HTR-8/SVneo (cell line): ENCODE measurements around the gene ARF1.

Experiments used
- DNase-seq: peaks from one replicate; pipeline ENCODE4 v3.0.0; 2011; ENCODE audit warnings: low spot score, mixed read lengths; ENCODE audit not compliant: insufficient read length
- FAIRE-seq: peaks from 2 replicates; lab custom pipeline; 2011; peaks lifted over from hg19 to GRCh38; lab: Jason Lieb, UNC

ARF1 gene

GRCh38 chr1:228097333-228098081 is 15.0 kb downstream of the ARF1 start:
- DNase-seq (no peak), FAIRE-seq (no peak)

DNA sequence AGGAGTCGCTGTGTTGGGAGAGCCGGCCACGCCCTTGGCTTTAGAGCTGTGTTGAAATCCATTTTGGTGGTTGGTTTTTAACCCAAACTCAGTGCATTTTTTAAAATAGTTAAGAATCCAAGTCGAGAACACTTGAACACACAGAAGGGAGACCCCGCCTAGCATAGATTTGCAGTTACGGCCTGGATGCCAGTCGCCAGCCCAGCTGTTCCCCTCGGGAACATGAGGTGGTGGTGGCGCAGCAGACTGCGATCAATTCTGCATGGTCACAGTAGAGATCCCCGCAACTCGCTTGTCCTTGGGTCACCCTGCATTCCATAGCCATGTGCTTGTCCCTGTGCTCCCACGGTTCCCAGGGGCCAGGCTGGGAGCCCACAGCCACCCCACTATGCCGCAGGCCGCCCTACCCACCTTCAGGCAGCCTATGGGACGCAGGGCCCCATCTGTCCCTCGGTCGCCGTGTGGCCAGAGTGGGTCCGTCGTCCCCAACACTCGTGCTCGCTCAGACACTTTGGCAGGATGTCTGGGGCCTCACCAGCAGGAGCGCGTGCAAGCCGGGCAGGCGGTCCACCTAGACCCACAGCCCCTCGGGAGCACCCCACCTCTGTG is 15.9 kb downstream of the ARF1 start:
- DNase-seq (no peak), FAIRE-seq (no peak)

DNA sequence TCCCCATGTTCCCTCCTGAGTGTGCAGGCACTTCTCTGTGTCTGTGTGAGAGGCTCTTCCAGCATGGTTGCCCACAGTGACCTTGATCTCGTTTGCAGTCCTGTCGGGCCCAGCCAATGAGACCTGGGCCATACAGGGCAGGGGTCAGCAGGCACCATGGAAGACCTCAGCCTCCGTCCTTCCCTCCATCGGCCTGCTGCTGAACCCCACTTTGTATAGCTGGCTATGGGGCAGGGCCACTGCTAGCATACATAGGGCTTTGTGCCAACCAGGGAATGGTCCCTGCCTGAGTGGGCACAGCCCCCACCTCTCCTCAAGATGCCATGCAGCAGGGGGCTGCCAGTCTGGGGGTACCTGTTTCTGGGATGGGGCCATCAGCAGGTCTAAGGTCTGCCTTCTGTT is 16.8 kb downstream of the ARF1 start:
- DNase-seq = no peak
- no peak for FAIRE-seq

GRCh38 chr1:228100822-228101613 is 18.5 kb downstream of the ARF1 start:
- DNase-seq (no peak), FAIRE-seq (no peak)

- no peak for DNase-seq
- no peak for FAIRE-seq
Observed at GRCh38 chr1:228101614-228101993, 19.1 kb downstream of the ARF1 start.

GRCh38 chr1:228101994-228102790 is 19.7 kb downstream of the ARF1 start:
- FAIRE-seq (peak; percentile 20), DNase-seq (no peak)

- DNase-seq = peak; percentile 98
Observed at GRCh38 chr1:228102791-228103620, 20.5 kb downstream of the ARF1 start, which contains the start of gene C1orf35. TSS of gene C1orf35 (minus strand) at chr1:228103325. CDS start at chr1:228103227, 98 bp downstream.

DNA sequence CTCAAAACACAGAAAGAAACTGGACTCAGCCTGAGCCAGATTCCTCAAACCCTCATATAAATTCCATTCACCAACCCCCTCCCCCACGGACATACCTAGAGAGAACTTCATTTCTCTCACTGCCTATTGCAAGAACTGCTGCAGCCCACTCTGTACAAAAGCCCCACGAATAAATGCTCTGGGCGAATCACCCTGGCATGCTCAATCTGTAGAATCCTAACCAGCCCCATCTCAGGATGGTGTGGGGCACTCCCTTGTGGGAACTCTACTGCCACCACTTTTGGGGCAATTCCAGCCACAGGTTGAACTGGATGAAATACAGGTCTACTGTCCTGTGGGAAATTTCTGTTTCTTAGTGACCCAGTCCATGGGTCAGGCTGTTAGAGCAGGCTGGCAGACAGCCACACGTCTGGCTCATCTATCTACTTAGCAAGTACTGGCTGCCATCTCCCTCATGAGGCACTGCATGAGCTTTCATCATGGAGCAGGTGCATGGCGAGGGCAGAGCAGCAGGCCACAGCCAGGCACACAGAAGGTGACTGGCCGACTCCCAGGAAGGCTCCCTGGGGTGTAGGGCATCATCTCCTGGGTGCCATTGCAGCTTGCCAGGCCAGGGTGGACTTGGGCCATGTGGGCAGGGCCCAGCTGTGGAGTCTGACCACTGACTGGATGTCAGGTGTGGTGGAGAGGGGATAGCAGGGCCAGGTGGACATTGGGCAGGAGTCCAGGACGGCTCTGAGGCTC is 22.2 kb downstream of the ARF1 start:
- FAIRE-seq (no peak), DNase-seq (no peak)

More at GRCh38 chr1:228102791-228103620, 20.5 kb downstream of the ARF1 start, which contains the start of gene C1orf35:
- peak; percentile 99 for FAIRE-seq

DNA sequence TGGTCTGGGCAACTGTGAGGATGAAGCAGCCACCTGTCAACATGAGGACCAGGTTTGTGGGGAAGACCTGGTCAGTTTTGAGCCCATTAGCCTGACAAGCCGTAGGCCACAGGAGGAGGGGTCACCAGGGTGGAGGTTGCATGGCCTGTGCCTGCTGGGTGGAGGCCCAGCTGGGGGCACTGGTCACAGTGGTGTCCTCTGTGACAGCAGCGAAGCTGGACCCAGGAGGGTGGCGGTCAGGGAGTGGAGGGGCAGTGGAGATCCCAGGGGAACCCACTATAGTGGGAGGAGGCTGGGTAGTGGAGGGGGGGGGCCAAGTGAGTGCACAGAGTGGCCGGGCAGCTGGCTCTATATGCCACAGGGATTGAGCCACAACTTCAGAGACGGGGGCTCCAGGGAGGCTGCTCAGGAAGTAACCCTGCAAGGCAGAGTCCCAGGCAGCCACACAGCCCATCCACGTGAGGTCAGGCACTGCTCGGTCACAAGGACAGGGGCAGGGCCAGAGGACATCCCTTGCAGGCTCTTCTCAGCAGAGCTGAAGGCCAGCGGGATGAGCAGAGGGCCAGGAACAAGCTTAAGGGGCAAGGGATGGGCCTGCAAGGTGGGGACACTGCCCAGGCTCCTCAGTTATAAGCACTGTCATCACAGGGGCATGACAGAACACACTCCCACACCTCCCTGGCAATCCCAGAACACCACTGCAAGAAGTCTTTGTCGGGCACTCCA is 22.9 kb downstream of the ARF1 start:
- no peak for FAIRE-seq
- no peak for DNase-seq

GRCh38 chr1:228105996-228106799 is 23.7 kb downstream of the ARF1 start:
- no peak for DNase-seq
- FAIRE-seq = no peak

DNA sequence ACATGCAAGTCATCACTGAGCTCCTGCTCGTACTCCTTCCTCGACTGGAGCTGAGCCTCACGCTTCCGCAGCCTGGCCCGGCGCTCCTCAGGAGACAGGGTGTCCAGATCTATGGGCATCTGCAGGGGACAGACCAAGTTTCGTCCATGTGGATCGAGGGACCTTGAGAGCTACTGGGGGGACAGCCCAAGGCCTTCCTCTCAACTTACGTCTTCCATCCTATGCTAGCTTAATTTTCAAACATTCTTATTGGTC is 24.2 kb downstream of the ARF1 start:
- no peak for DNase-seq
- no peak for FAIRE-seq

- FAIRE-seq = no peak
- no peak for DNase-seq
Observed at GRCh38 chr1:228107636-228108035, 25.1 kb downstream of the ARF1 start.

DNA sequence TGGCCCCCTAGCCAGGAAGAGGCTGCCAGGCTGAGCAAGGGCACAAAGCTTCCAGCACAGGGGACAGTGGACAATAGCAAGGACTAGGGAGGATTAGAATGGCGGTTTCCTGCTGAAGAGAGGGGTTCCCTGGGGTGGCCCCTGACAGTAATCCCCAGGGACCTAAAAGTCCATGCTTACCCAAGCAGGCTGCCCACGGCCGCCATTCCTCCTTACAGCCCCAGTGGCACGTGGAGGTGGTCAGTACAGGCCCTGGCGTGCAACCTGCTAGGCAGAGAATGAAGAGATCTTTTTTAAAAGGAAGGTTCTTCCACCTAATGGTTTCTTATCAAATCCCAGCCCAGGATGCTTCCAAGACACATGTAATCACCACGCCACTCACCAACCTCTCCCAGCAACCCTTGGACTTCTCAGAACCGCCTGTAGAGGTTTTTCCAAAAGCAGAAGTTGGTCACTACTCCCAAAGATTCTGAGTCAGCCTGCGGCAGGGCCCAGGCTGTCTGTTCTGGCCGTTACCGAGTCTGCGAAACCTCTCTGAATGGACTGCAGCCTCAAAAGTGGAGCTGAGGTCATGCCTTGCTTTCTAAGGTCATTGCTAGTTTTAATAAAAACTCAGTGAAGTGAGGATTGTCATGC is 25.7 kb downstream of the ARF1 start:
- no peak for FAIRE-seq
- no peak for DNase-seq

- DNase-seq = no peak
- no peak for FAIRE-seq
Observed at GRCh38 chr1:228108742-228109072, 26.2 kb downstream of the ARF1 start.

- DNase-seq (peak; percentile 95), FAIRE-seq (peak; percentile 99)
Observed at GRCh38 chr1:228109073-228109961, 26.8 kb downstream of the ARF1 start, which contains the start of gene MRPL55. TSS of gene MRPL55 (minus strand) at chr1:228109299. CDS start at chr1:228108260, 1,039 bp downstream.

- FAIRE-seq = no peak
Observed at GRCh38 chr1:228109962-228110488, 27.5 kb downstream of the ARF1 start.

More at GRCh38 chr1:228109962-228110488, 27.5 kb downstream of the ARF1 start:
- no peak for DNase-seq
